Activated T-cell treated with anti-CD3 and anti-CD28 coated beads, Interleukin-2, amount 50 U/mL, for 48 hours (primary cell): ENCODE measurements around the gene OCIAD1.
A peak's percentile ranks its signal among the peaks of the same experiment; 100 is the strongest.
"Not testable (repeated sequence)": the region's sequence is repeated elsewhere in the genome, so short reads cannot be mapped to it uniquely, and the experiment has no call there.

Experiments
- DNase-seq, 2 experiments: peaks; one replicate each; pipeline ENCODE4 v3.0.0-alpha.2; 2020

The OCIAD1 gene, protein sequence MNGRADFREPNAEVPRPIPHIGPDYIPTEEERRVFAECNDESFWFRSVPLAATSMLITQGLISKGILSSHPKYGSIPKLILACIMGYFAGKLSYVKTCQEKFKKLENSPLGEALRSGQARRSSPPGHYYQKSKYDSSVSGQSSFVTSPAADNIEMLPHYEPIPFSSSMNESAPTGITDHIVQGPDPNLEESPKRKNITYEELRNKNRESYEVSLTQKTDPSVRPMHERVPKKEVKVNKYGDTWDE

DNA sequence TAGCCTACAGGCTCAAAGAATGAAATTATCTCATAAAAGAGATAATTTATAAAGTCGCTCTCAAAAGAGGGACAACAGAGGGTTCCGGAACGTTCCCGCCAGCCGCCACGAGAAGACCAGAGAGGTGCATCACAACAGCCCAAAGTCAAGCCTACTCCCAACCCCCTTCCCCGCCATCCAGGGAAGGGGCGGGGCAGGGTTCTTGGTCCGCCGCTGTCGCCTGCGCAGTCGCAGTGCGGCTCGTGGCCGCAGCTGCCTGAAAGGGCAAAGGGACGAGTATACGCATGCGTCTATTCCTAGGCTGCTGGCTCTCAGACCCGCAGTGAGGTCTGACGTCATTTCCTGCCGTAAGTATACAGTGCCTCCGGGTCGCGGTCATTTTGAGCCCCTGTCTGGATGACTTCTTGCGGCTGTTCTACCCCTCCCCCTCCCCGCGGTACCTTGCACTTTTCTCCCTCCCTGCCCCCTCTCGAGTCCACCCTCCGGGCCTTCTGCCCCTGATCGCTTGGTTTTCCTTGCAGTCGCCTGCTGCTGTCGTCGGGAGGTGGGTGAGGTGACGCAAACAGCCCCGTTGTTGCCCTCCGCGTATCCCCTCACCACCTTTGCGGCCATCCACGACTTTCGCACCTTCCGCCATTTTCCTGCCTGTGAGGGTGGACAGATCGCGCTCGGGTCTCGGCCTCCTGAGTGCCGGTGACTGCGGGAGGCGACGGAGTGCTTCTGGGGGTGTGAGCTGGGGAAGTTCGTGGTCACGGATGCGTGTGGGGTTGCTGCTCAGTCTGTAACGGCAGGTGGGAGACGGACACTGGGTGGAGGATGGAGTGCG is at the start of gene OCIAD1:
Gene OCIAD1, plus strand, starts transcription at position 383 of the 826 bp plus-strand sequence. CDS start 1,537 bp downstream, outside the sequence.
- peak; percentile 90 to 93 for DNase-seq

DNA sequence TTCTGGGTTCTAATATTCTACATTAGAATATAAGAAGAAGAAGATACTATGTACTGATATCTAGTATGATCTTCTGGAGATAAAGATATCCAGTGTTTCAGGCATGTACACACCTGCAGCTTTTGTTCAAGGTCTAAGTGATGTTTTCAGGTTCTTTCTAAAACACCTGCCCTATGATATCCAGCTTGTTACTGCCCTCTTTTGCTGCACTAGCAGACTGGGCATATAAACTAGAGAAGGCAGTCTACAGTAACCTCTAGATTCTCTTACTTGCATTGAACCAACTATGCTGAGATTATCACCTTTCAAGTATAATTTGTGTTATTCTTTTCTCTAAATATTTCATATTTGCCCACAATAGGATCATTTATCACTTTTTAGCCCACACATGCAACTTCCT is 48.9 kb upstream of the OCIAD1 start:
- no peak for DNase-seq

DNA sequence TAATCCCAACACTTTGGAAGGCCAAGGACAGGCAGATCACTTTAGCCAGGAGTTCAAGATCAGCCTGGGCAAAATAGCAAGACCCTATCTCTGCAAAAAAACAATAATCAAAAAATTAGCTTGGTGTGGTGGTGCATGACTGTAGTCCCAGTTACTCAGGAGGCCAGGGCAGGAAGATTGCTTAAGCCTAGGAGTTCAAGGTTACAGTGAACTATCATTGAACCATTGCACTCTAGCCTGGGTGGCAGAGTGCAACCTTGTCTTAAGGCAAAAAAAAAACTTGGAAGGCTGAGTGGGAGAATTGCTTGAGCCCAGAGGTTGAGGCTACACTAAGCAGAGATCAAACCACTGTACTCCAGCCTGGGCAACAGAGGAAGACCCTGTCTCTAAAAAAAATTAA is 45.6 kb upstream of the OCIAD1 start:
- no peak for DNase-seq

DNA sequence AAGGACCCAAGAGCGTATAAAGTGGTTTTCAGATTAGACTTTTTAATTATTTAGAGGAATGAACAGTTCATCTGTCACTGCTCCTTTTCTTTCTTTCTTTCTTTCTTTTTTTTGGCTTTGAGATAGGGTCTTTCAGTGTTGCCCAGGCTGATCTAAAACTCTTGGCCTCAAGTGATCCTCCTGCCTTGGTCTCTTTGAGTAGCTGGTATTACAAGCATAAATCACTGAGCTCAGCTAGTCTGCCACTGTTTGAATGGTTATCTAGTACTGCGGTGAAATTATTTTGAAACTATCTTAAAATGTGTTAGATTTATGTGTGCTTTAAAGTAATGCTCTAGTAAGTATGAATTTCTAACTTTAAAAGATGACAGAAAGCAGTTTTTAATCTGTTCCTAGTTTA is 44.3 kb upstream of the OCIAD1 start:
- no peak for DNase-seq

DNA sequence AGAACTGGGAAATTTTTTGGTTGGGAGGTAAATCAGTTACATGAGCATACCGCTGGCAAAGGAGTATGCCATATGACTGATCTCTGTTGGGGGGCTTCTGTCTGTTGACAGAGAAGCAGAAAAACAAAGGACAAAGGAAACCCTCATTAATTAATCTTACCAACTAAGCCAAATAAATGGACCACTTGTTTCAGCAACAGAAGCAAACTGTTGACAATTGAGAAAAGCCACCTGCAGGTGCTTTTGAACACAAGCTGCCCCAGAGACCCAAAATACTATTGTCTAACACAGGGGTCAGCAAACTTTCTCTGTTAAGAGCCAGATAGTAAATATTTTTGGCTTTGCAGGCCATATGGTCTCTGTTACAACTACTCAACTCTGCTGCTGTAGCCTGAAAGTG is 43.8 kb upstream of the OCIAD1 start:
- DNase-seq, result no peak

DNA sequence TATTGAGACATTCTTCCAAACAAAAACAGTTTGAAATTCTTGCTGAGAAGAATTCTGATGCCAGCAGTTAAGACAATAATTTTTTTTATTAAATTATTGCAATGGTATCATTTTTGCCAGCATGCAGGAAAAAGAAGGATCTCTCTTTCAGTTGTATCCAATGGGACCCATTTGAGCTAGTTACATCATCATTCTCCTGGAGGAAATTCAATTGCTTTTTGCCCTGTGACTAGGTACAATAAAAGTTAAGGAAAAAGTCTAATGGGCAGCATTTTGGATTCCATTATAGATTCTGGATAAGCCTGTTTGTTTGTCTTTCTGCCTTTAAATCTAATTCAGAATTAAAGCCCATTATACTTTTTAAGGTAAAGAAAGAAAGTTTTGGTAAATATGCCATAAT is 40.3 kb upstream of the OCIAD1 start:
- no peak for DNase-seq

DNA sequence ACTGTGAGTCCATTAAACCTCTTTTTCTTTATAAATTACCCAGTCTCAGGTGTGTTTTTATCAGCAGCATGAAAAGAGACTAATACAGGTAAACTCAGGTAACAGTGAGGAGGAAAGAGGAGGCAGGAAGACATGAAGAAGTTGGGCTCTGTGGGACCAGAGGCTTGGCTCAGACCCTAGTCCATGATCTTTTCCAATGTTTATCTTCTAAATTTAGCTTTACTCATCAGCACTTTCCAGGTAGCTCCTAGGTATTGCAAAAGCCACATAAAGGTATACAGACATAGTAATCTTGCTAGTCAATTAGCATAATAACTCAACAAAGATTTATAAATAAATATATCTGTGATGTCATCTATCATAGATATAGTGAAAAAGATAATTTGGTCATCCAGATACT is 39.6 kb upstream of the OCIAD1 start:
- DNase-seq, result no peak

DNA sequence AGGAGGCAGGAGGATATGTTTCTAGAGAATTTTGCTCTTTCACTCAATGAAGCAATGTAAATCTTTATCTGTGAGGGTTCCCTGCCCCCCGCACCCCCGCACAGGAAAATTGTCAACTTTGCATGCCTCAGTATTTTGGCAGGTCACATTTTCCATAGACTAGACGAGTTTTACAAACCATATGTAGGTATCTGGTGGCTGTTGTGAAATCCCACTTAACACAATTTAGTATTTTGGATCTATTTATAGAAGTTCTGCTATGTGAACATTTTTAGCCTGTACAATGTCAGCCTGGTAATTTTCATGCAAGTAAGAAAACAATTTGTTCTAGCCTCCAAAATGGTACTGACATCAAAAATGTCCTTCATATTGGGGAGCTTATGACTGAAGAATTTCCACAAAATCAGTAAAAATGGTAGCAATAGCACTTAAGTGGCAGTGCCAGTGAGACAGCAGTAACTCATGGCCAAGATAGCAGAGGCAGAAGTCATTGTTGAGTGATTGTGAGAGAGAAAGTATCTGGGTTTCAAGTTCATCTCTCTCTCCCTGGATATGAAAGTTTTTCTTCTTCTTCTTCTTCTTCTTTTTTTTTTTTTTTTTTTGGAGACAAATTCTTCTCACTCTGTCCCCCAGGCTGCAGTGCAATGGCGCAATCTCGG is 38.4 kb upstream of the OCIAD1 start:
- peak in 1 of 2 experiments; percentile 27 for DNase-seq

DNA sequence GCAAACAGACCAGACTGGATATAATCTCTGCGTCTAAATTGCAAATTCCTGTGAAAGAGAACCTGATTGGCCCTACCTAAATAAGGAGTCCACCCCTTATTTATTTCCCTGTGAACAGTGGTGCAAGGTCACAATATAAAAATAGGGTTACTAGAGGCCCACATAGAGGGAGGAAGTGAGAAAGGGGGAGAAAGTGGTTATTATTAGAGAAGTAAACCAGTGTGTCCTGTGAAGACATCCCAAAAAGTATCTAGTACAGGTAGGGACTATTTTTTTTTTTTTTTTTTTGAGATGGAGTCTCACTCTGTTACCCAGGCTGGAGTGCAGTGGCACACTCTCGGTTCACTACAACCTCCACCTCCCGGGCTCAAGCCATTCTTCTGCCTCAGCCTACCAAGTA is 35.8 kb upstream of the OCIAD1 start:
- no peak for DNase-seq

DNA sequence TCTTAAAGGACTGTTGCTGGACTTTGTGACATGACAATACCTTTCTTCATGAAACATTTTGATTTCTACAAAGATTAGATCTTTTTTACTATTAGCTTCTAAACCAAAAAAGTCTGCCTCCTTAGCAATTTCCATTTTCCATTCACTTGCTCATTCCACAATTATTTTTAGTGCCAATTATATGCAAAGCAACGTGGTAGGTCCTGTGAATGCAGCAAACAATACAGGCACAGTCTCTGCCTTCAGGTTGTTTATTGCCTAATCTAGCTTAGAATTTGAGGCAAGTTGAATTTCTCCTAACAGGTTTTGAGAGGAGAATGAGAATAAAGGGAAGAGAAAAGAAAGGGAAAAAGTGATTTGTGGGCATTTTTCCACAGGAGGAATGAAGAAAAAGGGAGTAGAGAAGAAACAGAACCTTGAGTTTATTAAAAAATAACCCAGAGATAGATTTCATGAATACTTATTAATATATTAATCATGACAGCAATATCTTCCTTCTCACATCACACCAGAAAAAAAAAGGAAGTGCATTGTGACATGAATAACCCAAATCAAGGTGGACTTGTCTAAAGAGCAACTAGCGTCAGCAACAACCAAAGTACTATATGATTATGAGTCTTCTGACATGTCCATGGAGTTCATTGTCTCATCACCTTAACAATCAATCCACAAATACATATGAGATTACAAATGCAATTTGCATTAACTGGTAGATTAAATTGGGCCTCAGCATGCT is 34.5 kb upstream of the OCIAD1 start:
- DNase-seq, result no peak

DNA sequence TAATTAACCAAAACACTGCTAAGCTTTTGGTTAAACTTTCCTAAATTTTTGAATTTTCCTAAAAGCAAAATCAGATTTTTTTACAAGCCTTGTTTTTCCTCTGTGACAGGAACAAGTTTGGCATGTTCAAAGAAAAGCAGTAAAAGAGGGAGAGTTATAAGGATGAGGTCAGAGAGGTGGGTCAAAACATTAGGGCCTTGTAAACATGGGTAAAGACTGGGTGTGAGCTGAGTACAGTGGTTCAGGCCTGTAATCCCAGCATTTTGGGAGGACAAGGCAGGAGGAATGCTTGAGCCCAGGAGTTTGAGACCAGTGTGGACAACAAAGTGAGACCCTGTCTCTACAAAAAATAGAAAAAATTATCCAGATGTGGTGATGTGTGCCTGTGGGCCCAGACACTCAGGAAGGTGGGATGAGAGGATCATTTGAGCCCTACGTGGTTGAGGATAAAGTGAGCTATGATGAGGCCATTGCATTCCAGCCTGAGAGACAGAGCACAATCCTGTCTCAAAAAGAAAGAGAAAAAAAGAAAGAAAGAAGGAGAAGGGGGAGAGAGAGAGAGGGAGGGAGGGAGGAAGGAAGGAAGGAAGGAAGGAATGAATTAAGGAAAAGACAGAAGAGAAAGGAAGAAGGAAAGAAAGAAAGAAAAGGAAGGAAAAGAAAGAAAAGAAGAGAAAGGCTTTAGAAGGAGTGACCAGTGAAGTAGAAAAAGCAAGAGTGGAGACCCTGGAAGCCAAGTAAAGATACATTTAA is 33.8 kb upstream of the OCIAD1 start:
- no peak for DNase-seq

DNA sequence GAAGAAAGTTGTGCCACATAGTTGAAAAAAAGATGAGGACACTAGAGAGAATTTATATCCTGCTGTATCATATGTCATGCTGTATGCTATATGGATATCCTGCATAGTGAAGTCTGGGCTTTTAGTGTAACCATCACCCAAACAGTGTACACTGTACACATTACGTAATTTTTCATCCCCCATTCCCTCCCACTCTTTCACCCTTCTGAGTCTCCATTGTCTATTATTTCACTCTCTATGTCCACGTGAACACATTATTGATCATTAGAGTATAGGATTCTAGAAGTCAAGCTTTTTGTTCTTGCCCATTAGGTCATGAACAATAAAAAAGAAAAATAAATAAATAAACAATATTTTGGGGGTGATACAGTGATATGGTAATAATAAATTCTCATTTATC is 32.8 kb upstream of the OCIAD1 start:
- DNase-seq, result no peak

DNA sequence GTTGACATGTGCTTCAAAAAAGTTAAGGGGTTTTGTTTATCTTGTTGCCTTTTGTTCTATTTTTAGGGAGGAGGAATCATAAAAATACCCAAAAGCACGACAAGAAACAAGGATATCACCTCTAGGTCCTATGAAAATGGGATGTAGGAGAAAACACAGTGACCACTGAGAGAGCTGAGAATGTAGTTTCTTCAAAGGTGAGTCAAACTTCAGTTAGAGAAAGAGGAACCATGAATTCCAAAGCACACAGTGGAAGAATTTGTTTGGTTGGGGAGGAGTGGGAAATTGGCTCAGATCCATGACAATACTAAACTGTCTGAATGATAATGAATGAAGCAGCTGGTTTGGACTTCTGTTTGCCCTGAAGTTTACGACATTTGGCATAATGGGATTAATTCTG is 31.7 kb upstream of the OCIAD1 start:
- no peak for DNase-seq

DNA sequence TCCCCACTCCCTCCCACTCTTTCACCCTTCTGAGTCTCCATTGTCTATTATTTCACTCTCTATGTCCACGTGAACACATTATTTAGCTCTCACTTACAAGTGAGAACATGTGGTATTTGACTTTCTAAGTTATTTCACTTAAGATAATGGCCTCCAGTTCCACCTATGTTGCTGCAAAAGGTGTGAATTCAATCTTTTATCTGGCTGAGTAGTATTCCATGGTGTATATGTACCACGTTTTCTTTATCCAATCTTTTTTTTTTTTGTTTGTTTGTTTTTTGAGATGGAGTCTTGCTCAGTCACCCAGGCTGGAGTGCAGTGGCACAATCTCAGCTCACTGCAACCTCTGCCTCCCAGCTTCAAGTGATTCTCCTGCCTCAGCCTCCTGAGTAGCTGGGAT is 30.7 kb upstream of the OCIAD1 start:
- DNase-seq, result not testable (repeated sequence)

DNA sequence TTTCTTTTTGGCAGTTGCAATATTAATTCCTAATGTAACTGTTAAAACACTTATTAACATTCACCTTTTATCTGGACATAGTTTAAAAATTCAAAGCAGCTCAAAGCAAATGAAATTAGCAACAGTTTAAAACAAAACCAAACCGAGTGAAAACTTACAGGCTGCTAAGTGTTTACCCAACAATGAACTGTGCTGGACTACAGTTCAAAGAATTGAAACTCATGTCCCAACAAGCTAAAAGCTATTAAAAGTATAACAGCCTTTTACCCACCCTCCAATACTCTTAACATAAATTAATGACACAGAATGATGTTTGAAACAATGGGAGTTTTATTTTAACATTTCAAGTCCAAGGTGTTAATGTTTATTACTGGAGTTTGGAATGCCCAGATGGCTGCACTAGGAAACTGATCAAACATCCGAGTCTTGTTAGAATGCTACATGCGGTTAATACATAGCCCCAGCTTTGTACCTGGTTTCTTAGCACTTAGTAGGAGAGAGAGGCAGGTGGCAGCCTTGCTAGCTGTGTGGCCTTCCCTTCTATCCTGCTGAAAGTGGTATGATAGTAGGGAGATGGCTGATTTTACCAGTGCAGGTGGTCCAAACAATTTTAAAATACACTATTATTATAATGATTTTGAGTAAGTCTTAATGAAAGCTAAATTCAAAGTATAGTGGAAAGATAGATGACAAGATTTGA is 29.7 kb upstream of the OCIAD1 start:
- no peak for DNase-seq

DNA sequence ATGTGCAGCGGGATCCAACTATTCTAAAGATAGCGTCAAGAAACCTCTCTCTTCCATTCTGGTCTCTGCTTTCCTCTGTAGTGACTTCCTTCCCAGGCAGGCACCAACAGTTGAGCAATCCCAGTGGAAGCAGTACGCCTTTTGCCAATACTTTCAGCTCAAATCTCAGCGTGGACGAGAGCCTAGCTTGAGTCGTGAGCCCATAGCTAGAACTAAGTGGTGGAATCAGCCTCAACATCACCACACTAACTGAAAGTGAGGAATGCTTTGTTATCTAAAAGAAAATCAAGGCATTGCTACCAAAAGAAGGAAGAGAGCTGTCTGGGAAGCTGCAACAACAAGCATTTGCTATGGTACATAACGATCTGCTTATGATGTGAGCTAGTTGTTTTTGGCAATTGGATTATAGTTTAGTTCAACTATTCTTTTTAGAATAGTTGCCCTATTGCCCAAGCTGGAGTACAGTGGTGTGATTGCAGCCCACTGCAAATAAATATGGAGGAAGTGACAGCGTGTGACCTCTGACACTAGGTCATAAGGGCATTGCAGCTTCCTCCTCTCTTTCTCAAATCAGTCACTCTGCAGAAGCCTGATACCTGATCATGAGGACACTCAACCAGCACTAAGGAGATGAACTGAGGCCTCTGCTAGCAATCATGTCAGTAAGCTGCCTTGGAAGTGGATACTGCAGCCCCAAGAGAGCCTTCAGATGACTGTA is 26.1 kb upstream of the OCIAD1 start:
- DNase-seq, result no peak

DNA sequence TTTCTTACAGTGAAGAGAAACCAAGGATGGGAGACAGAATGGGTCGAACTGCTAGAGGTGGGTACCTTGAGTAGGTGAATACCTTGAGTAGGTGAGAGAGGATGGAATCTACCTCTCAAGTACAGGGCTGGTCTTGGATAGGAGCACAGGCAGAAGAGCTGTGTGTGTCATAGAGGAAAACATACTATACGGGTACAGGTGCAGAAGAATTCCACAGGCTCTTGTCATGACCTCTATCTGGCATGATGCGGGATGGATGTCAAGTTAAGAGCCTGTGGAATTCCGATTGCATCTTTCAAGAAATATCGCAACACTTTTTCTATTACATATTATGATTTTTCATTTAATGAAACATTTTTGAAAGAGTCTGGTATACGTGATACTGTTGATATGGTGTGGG is 18.0 kb upstream of the OCIAD1 start:
- DNase-seq, result no peak

DNA sequence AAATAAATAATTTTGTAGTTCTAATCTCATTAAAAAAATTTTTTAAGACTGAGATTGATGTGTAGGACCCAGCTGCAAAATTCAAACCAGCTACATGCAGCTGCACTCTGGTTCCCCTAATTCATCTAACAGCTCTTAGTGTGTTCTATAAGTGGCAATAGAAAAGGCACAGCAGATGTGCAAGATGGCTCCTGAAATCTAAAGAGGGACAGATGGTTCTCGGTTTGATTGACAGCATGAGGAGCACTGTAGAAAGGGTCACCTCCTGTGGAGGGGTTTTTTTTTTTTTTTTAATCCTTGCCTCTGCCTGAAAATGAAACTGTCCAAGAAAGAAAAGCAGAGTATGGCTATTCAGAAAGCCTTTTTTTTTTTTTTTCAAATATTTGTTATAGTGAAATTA is 16.9 kb upstream of the OCIAD1 start:
- DNase-seq, result no peak

DNA sequence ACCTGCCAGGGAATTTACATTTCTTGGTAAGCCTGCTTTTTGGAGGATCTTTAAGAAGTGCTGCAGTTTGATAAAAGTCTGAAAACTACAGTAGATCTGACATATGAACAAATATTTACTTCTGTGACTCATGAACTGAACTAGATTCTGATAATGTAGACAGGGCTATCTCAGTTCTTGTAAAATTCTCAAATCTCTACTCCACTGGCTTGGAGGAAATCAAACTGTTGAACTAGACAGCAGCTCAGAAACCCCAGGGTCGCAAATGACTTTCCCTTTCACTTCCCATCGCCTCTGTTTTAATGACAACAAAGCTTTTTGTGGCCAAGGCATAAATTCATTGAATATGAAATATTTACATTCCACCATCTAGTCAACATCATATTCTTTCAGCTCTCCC is 15.4 kb upstream of the OCIAD1 start:
- no peak for DNase-seq

DNA sequence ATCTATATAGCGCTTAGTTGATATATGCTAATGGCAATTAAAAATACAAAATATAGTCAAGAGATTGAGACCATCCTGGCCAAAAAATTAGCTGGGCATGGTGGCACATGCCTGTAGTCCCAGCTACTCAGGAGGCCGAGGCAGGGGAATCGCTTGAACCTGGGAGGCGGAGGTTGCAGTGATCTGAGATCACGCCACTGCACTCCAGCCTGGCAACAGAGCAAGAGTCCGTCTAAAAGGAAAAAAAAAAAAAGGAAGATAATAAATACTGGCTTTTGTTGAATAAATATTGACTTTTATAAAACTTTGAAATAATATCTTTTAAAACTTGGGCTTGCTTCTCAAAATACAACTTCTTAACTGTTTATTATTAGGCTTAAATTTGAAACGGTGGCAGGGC is 14.6 kb upstream of the OCIAD1 start:
- not testable (repeated sequence) for DNase-seq

DNA sequence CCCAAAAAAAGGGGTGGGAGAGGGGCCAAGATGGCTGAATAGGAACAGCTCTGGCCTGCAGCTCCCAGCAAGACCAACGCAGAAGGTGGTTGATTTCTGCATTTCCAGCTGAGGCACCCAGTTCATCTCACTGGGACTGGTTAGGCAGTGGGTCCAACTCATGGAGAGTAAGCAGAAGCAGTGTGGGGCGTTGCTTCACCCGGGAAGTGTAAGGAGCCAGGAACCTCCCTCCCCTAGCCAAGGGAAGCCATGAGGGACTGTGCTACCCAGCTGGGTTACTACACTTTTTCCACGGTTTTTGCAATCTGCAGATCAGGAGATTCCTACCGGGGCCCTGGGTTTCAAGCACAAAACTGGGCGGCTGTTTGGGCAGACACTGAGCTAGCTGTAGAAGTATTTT is 13.9 kb upstream of the OCIAD1 start:
- DNase-seq, result no peak
